AG04449 (cell line): ENCODE results near the gene CES3.

Experiments
- CTCF ChIA-PET: fragments of 350-600 bp; formaldehyde crosslinking; extraction: SDS; loops from one replicate; lab custom pipeline; 2021; ENCODE audit warnings: antibody characterized with exemption; lab: Yijun Ruan, JAX
- POLR2A ChIA-PET: fragments of 400-600, 350-600 bp; formaldehyde crosslinking; extraction: SDS; loops from one replicate; lab custom pipeline; 2020; ENCODE audit warnings: antibody characterized with exemption, inconsistent platforms; lab: Yijun Ruan, JAX
- DNase-seq: peaks from one replicate; pipeline ENCODE4 v3.0.0-alpha.2; 2010; ENCODE audit warnings: low read depth, low spot score
- H3K4me3 ChIP-seq: 2 replicates; pipeline ENCODE4 v1.5.1; 2011; ENCODE audit warnings: low read depth, mild to moderate bottlenecking, control low read depth, low read length
- TF ChIP-seq, protein P1 (sequence below): IDR thresholded peaks from one replicate; pipeline ENCODE4 v1.5.1; 2011; ENCODE audit warnings: mild to moderate bottlenecking, moderate library complexity, low read length, control low read depth, inconsistent platforms; ENCODE audit not compliant: insufficient read depth; ENCODE audit errors: missing control alignments

CES3 gene

GRCh38 chr16:67016143-67016542 lies 55.1 kb downstream of the CES3 start:
- ChIA-PET POLR2A (interaction anchor here (0.6 kb wide), 1 partner anchor 88 kb away, joined by 3 read pairs; no protein-coding TSS in a partner anchor), CTCF (interaction anchor here (1.0 to 8.6 kb wide), 9 partner anchors 9 to 169 kb away, joined by 3 to 224 read pairs (median 13); partner anchors contain the start of genes B3GNT9, CBFB, FBXL8 and TRADD)
- DNase-seq = no peak
- H3K4me3 ChIP-seq = no peak overlapping the region
- TF ChIP-seq, protein P1, sequence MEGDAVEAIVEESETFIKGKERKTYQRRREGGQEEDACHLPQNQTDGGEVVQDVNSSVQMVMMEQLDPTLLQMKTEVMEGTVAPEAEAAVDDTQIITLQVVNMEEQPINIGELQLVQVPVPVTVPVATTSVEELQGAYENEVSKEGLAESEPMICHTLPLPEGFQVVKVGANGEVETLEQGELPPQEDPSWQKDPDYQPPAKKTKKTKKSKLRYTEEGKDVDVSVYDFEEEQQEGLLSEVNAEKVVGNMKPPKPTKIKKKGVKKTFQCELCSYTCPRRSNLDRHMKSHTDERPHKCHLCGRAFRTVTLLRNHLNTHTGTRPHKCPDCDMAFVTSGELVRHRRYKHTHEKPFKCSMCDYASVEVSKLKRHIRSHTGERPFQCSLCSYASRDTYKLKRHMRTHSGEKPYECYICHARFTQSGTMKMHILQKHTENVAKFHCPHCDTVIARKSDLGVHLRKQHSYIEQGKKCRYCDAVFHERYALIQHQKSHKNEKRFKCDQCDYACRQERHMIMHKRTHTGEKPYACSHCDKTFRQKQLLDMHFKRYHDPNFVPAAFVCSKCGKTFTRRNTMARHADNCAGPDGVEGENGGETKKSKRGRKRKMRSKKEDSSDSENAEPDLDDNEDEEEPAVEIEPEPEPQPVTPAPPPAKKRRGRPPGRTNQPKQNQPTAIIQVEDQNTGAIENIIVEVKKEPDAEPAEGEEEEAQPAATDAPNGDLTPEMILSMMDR = no peak

- no peak overlapping the region for H3K4me3 ChIP-seq
- TF ChIP-seq, protein P1 = no peak
- DNase-seq = no peak
- CTCF ChIA-PET = interaction anchor here (0.9 to 8.6 kb wide), 25 partner anchors 9 to 170 kb away, joined by 3 to 224 read pairs (median 8); partner anchors contain the start of genes B3GNT9, CBFB, FBXL8 and TRADD
- POLR2A ChIA-PET = interaction anchor here (1.7 kb wide), 1 partner anchor 134 kb away, joined by 6 read pairs; the partner anchor contains the start of gene B3GNT9
These were observed 55.8 kb downstream of the CES3 start for GRCh38 chr16:67016681-67017420.

DNA sequence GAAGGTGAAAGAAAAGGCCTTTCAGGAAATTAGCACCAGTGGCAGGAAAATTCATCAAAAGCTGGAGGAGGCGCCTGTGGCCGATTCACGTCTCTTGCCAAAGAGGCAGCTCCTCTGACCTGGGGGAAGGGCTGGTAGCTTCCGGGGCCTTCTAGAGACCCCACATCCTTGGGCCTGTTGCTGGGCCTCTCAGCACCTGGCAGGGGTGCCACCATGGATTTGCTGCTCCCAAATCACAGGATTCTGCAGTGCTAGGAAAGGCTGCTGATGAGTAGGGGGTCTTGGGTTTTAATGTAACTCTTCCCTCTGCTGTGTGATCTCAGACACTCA lies 56.3 kb downstream of the CES3 start:
- ChIA-PET CTCF (interaction anchor here (0.8 to 8.6 kb wide), 35 partner anchors 10 to 169 kb away, joined by 3 to 224 read pairs (median 7); partner anchors contain the start of genes B3GNT9, CBFB, FBXL8 and TRADD), POLR2A (interaction anchor here (0.6 to 1.7 kb wide), 3 partner anchors 9 to 138 kb away, joined by 3 to 6 read pairs (median 6); partner anchors contain the start of gene B3GNT9)
- TF ChIP-seq, protein P1 = no peak
- no peak for DNase-seq
- H3K4me3 ChIP-seq = no peak overlapping the region

GRCh38 chr16:67017810-67018488 lies 56.9 kb downstream of the CES3 start:
- POLR2A ChIA-PET = interaction anchor here (0.5 to 1.7 kb wide), 4 partner anchors 9 to 403 kb away, joined by 3 to 6 read pairs (median 5); partner anchors contain the start of gene B3GNT9
- CTCF ChIA-PET = interaction anchor here (0.6 to 8.6 kb wide), 44 partner anchors 10 to 169 kb away, joined by 3 to 224 read pairs (median 6); partner anchors contain the start of genes B3GNT9, CBFB, FBXL8 and TRADD
- peak; percentile 72 for DNase-seq
- TF ChIP-seq, protein P1 = peak; percentile 81
- H3K4me3 ChIP-seq = no peak overlapping the region

- DNase-seq = no peak
- H3K4me3 ChIP-seq = no peak overlapping the region
- ChIA-PET CTCF (interaction anchor here (0.9 to 8.6 kb wide), 14 partner anchors 9 to 163 kb away, joined by 3 to 224 read pairs (median 10); partner anchors contain the start of genes B3GNT9, CBFB, FBXL8 and TRADD), POLR2A (no interaction called here)
- TF ChIP-seq, protein P1 = no peak
These were observed 58.1 kb downstream of the CES3 start for GRCh38 chr16:67019171-67019570.
